HCT116 (cell line): Measurements from ENCODE around the gene AOAH. TPM values are rescaled to one million over a fixed set of nuclear protein-coding genes. Genes with fewer than 3 reads are reported as not detected.

Experiments used
- ATAC-seq: fragments of 200-7000 bp; cut with Tn5 transposase; 2 replicates; pipeline ENCODE4 v1.9.1; 2020; ENCODE audit warnings: mild to moderate bottlenecking, moderate library complexity
- BruUV-seq: library from RNA; stranded (reverse); fragments of 400-500 nt; replicated peaks from 2 replicates; lab custom pipeline; 2021; lab: Mats Ljungman, UMichigan
- CTCF ChIA-PET: fragments of 300-600 bp; sonication (Branson Sonifier 250); formaldehyde crosslinking; loops from one replicate; lab custom pipeline; 2021; ENCODE audit warnings: antibody characterized with exemption; lab: Charles Lee
- POLR2A ChIA-PET: fragments of 300-600, 350-600 bp; sonication (Branson Sonifier 250); formaldehyde crosslinking; loops from one replicate; lab custom pipeline; 2021; ENCODE audit warnings: antibody characterized with exemption; lab: Charles Lee
- RAD21 ChIA-PET, 2 experiments: fragments of 300-600 bp; sonication (Branson Sonifier 250); formaldehyde crosslinking; loops; one replicate each; lab custom pipeline; 2023; ENCODE audit warnings: low total read pairs in 2 of 2; ENCODE audit not compliant: uncharacterized antibody in 2 of 2, unreplicated experiment in 2 of 2, low non-redundant PET in 1 of 2; lab: Charles Lee
- DNase-seq: peaks from one replicate; pipeline ENCODE4 v3.0.0-alpha.2; 2010; ENCODE audit warnings: low read depth, low spot score
- H2AFZ ChIP-seq: fragments of 200-600 bp; shearing (Covaris generic), sonication (generic); 2 replicates; pipeline ENCODE4 v1.6.1; 2017; ENCODE audit warnings: low read depth, mixed run types, mixed read lengths, antibody characterized with exemption, low read length; ENCODE audit not compliant: poor library complexity, severe bottlenecking
- H3K27ac ChIP-seq: 2 replicates; pipeline ENCODE4 v1.5.1; 2012; ENCODE audit warnings: low read depth, low read length
- H3K27me3 ChIP-seq: fragments of 200-600 bp; sonication (generic); 2 replicates; pipeline ENCODE4 v1.6.1; 2016; ENCODE audit warnings: mixed run types, low read length, mixed read lengths; ENCODE audit not compliant: insufficient read depth
- H3K36me3 ChIP-seq, 2 experiments: fragments of 200-500 bp in 1 of 2; fragments of 200-600 bp in 1 of 2; sonication (Bioruptor generic) in 1 of 2; sonication (generic) in 1 of 2; 2 replicates each; pipeline versions ENCODE4 v1.5.1 to v1.6.1; 2014 to 2016; ENCODE audit warnings: low read length in 2 of 2, inconsistent platforms in 1 of 2, mixed read lengths in 1 of 2, mixed run types in 1 of 2; ENCODE audit not compliant: insufficient read depth in 2 of 2, control insufficient read depth in 1 of 2
- H3K4me1 ChIP-seq, 2 experiments: fragments of 200-600 bp in 1 of 2; sonication (generic) in 1 of 2; 2 replicates each; pipeline versions ENCODE4 v1.5.1 to v1.6.1; 2012 to 2017; ENCODE audit warnings: low read length in 2 of 2, inconsistent platforms in 1 of 2, mild to moderate bottlenecking in 1 of 2, mixed read lengths in 1 of 2, mixed run types in 1 of 2, moderate library complexity in 1 of 2; ENCODE audit not compliant: insufficient read depth in 2 of 2, control insufficient read depth in 1 of 2
- H3K4me2 ChIP-seq: fragments of 200-600 bp; sonication (generic); 2 replicates; pipeline ENCODE4 v1.6.1; 2017; ENCODE audit warnings: mixed run types, low read length, mixed read lengths
- H3K4me3 ChIP-seq, 2 experiments: fragments of 200-600 bp in 1 of 2; sonication (generic) in 1 of 2; replicated peaks in 1 of 2; 2 replicates each; pipeline ENCODE4 v1.5.1; 2011 to 2016; ENCODE audit warnings: low read length in 2 of 2, control low read depth in 1 of 2, low read depth in 1 of 2, mild to moderate bottlenecking in 1 of 2, mixed read lengths in 1 of 2, mixed run types in 1 of 2
- H3K79me2 ChIP-seq: fragments of 200-600 bp; sonication (generic); 2 replicates; pipeline ENCODE4 v1.6.1; 2017; ENCODE audit warnings: mild to moderate bottlenecking, mixed run types, low read length, moderate library complexity, mixed read lengths; ENCODE audit not compliant: insufficient read depth
- H3K9ac ChIP-seq: fragments of 200-600 bp; sonication (generic); 2 replicates; pipeline ENCODE4 v1.6.1; 2016; ENCODE audit warnings: low read length, mixed read lengths
- H3K9me2 ChIP-seq: fragments of 200-600 bp; sonication (generic), shearing (Covaris generic); 2 replicates; pipeline ENCODE4 v1.6.1; 2017; ENCODE audit warnings: mixed run types, mild to moderate bottlenecking, moderate library complexity; ENCODE audit not compliant: insufficient read depth
- H3K9me3 ChIP-seq, 2 experiments: fragments of 200-500 bp in 1 of 2; fragments of 200-600 bp in 1 of 2; sonication (Bioruptor generic) in 1 of 2; sonication (generic) in 1 of 2; 2 replicates each; pipeline ENCODE4 v1.6.1; 2014 to 2017; ENCODE audit warnings: low read length in 2 of 2, mixed read lengths in 2 of 2, inconsistent platforms in 1 of 2, low read depth in 1 of 2, mild to moderate bottlenecking in 1 of 2, mixed run types in 1 of 2, moderate library complexity in 1 of 2; ENCODE audit not compliant: control insufficient read depth in 1 of 2, insufficient read depth in 1 of 2
- H4K20me1 ChIP-seq: fragments of 200-600 bp; sonication (generic), shearing (Covaris generic); 2 replicates; pipeline ENCODE4 v1.6.1; 2017; ENCODE audit warnings: mixed run types, mild to moderate bottlenecking, moderate library complexity; ENCODE audit not compliant: insufficient read depth
- CBX3 ChIP-seq: IDR thresholded peaks from 2 replicates; pipeline ENCODE4 v1.6.1; 2012; ENCODE audit warnings: low read depth
- CEBPB ChIP-seq: IDR thresholded peaks from 2 replicates; pipeline ENCODE4 v1.6.1; 2012; ENCODE audit warnings: low read depth
- EGR1 ChIP-seq: IDR thresholded peaks from 2 replicates; pipeline ENCODE4 v1.6.1; 2012; ENCODE audit warnings: low read depth
- EZH2phosphoT487 ChIP-seq: fragments of 200-600 bp; IDR thresholded peaks from 2 replicates; pipeline ENCODE4 v1.6.1; 2018; ENCODE audit warnings: antibody characterized with exemption, borderline replicate concordance
- FOSL1 ChIP-seq: IDR thresholded peaks from 2 replicates; pipeline ENCODE4 v1.6.1; 2012; ENCODE audit warnings: low read depth
- POLR2A ChIP-seq: IDR thresholded peaks from 2 replicates; pipeline ENCODE4 v1.7.0; 2011; ENCODE audit warnings: borderline replicate concordance; ENCODE audit not compliant: insufficient read depth, insufficient read length; ENCODE audit errors: extremely low read depth
- SP1 ChIP-seq: IDR thresholded peaks from 2 replicates; pipeline ENCODE4 v1.6.1; 2012; ENCODE audit warnings: low read depth
- ZFX ChIP-seq: fragments of 450-650 bp; IDR thresholded peaks from 2 replicates; pipeline ENCODE4 v1.6.1; 2017
- ZNF274 ChIP-seq: fragments of 200-500 bp; sonication (Bioruptor generic); IDR thresholded peaks from 2 replicates; pipeline ENCODE4 v1.6.1; 2014; ENCODE audit warnings: mild to moderate bottlenecking, low read depth, low read length, inconsistent platforms
- intact Hi-C: fragments of 100-400 bp; cut with micrococcal nuclease; formaldehyde crosslinking; loops from 2 replicates; pipeline ENCODE4 v1.10.0; 2022
- total RNA-seq: library from RNA; stranded (reverse); gene quantifications from one replicate; pipeline ENCODE4 v1.2.1, GENCODE V29; 2021; ENCODE audit not compliant: unreplicated experiment
- TF ChIP-seq, protein P1 (sequence below): IDR thresholded peaks from 2 replicates; pipeline ENCODE4 v1.6.1; 2011; ENCODE audit warnings: mild to moderate bottlenecking, low read length, moderate library complexity; ENCODE audit not compliant: insufficient replicate concordance; ENCODE audit errors: extremely low read depth
- TF ChIP-seq, protein P2 (sequence below): IDR thresholded peaks from 2 replicates; pipeline ENCODE4 v1.6.1; 2012

AOAH gene
- total RNA-seq, 1 experiment from 2014 or later, result 1.1 TPM

DNA sequence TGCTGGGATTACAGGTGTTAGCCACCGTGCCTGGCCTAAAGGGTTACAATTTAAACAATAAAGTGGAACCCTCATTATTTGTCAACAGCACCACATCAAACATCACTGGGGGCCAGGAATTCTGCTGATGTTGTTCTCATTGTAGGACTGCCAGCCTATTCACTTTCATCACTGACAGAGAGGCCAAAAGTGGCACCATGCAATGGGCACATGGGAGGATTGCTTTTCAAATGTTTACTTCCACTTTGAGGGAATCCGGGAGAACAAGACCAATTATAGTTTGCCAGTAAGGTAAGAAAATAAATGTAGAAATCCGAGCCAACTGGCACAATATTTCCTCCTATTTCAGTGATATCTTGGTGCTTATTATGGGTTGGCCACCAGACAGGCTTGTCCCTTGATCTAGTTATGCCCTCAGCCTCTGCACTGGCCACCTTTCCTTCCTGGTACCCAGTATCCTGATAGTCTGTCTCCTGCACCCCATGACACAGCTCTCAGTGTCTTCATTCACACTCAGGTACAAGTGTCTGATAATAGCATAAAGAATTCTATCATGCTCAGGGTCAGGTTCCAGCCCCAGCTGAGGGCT, 252.1 kb downstream of the AOAH start:
- ChIA-PET RAD21 (interaction anchor here in 1 of 2 experiments (1.5 kb wide), 1 partner anchor 709 kb away, joined by 7 read pairs; no protein-coding TSS in a partner anchor), POLR2A (no interaction called here), CTCF (interaction anchor here (0.9 to 5.3 kb wide), 8 partner anchors 31 to 728 kb away, joined by 3 to 43 read pairs (median 5); no protein-coding TSS in a partner anchor)
- Histone ChIP-seq H3K9me2 (no peaks in the 10 kb centered on the region), H3K79me2 (no peaks in the 10 kb centered on the region), H3K4me3 (no peak overlapping the region), H3K4me1 (no peaks in the 10 kb centered on the region), H3K9ac (no peak overlapping the region), H3K27ac (no peak overlapping the region), H3K36me3 (no peaks in the 10 kb centered on the region), H3K27me3 (no peaks in the 10 kb centered on the region), H4K20me1 (no peaks in the 10 kb centered on the region), H2AFZ (no peak overlapping the region), H3K4me2 (no peak overlapping the region), H3K9me3 (no peaks in the 10 kb centered on the region)
- intact Hi-C loops, result no loop called here
- no peak for ATAC-seq
- DNase-seq, result no peak
- TF ChIP-seq ZNF274 (no peak), CBX3 (no peak), SP1 (no peak), CEBPB (no peak), POLR2A (no peak), ZFX (no peak), EGR1 (no peak), EZH2phosphoT487 (no peak), FOSL1 (no peak)
- TF ChIP-seq, protein P1, sequence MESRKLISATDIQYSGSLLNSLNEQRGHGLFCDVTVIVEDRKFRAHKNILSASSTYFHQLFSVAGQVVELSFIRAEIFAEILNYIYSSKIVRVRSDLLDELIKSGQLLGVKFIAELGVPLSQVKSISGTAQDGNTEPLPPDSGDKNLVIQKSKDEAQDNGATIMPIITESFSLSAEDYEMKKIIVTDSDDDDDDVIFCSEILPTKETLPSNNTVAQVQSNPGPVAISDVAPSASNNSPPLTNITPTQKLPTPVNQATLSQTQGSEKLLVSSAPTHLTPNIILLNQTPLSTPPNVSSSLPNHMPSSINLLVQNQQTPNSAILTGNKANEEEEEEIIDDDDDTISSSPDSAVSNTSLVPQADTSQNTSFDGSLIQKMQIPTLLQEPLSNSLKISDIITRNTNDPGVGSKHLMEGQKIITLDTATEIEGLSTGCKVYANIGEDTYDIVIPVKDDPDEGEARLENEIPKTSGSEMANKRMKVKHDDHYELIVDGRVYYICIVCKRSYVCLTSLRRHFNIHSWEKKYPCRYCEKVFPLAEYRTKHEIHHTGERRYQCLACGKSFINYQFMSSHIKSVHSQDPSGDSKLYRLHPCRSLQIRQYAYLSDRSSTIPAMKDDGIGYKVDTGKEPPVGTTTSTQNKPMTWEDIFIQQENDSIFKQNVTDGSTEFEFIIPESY, result no peak
- TF ChIP-seq, protein P2, sequence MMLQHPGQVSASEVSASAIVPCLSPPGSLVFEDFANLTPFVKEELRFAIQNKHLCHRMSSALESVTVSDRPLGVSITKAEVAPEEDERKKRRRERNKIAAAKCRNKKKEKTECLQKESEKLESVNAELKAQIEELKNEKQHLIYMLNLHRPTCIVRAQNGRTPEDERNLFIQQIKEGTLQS, result no peak
- BruUV-seq, result no TSS peak
